ENCODE measurements around the gene PRDM5.

PRDM5 gene

GRCh38 chr4:120886191-120886590 is 36.3 kb downstream of the PRDM5 start:
- no peak overlapping the region for H3K27ac ChIP-seq
- no peak for TF ChIP-seq ZFX (IDR thresholded peaks at IDR 0.05; ENCODE audit: borderline replicate concordance)
- no peak for TF ChIP-seq CTCF (IDR thresholded peaks at IDR 0.05)

GRCh38 chr4:120881846-120882245 is 40.7 kb downstream of the PRDM5 start:
- H3K27ac ChIP-seq, result no peak overlapping the region
- no peak for TF ChIP-seq ZFX (IDR thresholded peaks at IDR 0.05; ENCODE audit: borderline replicate concordance)
- TF ChIP-seq CTCF (IDR thresholded peaks at IDR 0.05), result no peak

- H3K27ac ChIP-seq, result no peak overlapping the region
- no peak for TF ChIP-seq CTCF (IDR thresholded peaks at IDR 0.05)
- no peak for TF ChIP-seq ZFX (IDR thresholded peaks at IDR 0.05; ENCODE audit: borderline replicate concordance)
These were observed 41.2 kb downstream of the PRDM5 start for GRCh38 chr4:120881351-120881750.

- no peak overlapping the region for H3K27ac ChIP-seq
- TF ChIP-seq ZFX (IDR thresholded peaks at IDR 0.05; ENCODE audit: borderline replicate concordance), result no peak
- TF ChIP-seq CTCF (IDR thresholded peaks at IDR 0.05), result no peak
These were observed 45.5 kb downstream of the PRDM5 start for GRCh38 chr4:120877021-120877420.

- no peak overlapping the region for H3K27ac ChIP-seq
- TF ChIP-seq CTCF (IDR thresholded peaks at IDR 0.05), result no peak
- no peak for TF ChIP-seq ZFX (IDR thresholded peaks at IDR 0.05; ENCODE audit: borderline replicate concordance)
These were observed 47.4 kb downstream of the PRDM5 start for GRCh38 chr4:120874792-120875774.

- TF ChIP-seq ZFX (IDR thresholded peaks at IDR 0.05; ENCODE audit: borderline replicate concordance) (no peak), CTCF (IDR thresholded peaks at IDR 0.05) (0 out of 2 replicates have a peak, but pooled peaks have one; percentile 7)
These were observed 49.0 kb downstream of the PRDM5 start for GRCh38 chr4:120873554-120873953.

GRCh38 chr4:120871173-120871572 is 51.4 kb downstream of the PRDM5 start:
- no peak for TF ChIP-seq ZFX (IDR thresholded peaks at IDR 0.05; ENCODE audit: borderline replicate concordance)
- TF ChIP-seq CTCF (IDR thresholded peaks at IDR 0.05), result no peak
- H3K27ac ChIP-seq, result no peak overlapping the region

More at GRCh38 chr4:120873554-120873953, 49.0 kb downstream of the PRDM5 start:
- H3K27ac ChIP-seq, result no peak overlapping the region

Measured in 22Rv1 (cell line).